NCI-H2227 (cell line): ENCODE measurements around the gene SRP72.

Experiments
- DNase-seq: peaks from one replicate; lab custom pipeline; 2025; ENCODE audit not compliant: unreplicated experiment; lab: John Stamatoyannopoulos, UW

SRP72 gene

GRCh38 chr4:56544573-56545131 is 77.2 kb downstream of the SRP72 start:
- peak; percentile 81 for DNase-seq

GRCh38 chr4:56550642-56551041 is 83.2 kb downstream of the SRP72 start:
- DNase-seq, result no peak

- DNase-seq, result no peak
Measured at GRCh38 chr4:56551516-56551915, 84.1 kb downstream of the SRP72 start.

DNA sequence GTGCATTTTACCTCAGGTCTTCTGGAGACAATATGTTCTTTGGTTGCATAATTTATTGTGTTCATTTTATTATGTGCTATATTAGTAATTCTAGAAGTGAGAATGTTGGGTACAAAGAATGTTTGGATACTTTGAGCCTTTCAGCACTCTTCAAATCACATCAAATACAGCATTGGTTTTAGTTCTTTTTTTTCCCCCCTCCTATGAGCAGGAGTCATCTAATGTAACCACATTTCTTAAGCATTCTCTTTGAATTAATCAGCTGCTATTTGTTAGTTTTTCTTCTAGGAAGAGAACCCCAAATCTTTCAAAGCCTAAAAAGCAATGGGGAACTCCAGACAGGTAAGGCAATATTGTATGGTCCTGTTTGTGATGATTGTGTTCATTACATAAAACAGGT is 84.9 kb downstream of the SRP72 start:
- no peak for DNase-seq
